HG03159 (cell line): Measurements from ENCODE around the gene ZPLD1.
A peak's percentile ranks its signal among the peaks of the same experiment; 100 is the strongest.

Experiments
- ATAC-seq: cut with Tn5 transposase; IDR thresholded peaks from one replicate; pipeline ENCODE4 v1.9.1; 2021; ENCODE audit warnings: mild to moderate bottlenecking, moderate library complexity; ENCODE audit not compliant: unreplicated experiment

Gene ZPLD1

DNA sequence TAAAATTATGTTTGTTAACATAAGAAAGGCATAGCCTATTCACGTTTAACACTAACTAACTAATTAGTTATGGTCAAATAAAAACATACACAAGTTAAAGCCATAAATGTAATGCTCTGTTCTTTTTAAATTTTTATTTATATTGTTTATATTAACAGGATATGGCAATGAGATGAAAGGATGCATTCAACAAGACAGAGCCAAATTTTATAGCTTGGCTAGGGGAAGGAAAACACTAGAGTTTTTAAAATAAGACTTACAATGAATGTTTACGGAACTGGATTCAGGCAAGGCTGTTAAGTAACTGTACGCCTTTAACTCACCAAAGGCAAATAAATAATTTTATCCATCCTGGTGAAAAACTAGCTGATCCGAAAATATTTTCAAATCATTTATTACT, 86.4 kb downstream of the ZPLD1 start:
- ATAC-seq = no peak

DNA sequence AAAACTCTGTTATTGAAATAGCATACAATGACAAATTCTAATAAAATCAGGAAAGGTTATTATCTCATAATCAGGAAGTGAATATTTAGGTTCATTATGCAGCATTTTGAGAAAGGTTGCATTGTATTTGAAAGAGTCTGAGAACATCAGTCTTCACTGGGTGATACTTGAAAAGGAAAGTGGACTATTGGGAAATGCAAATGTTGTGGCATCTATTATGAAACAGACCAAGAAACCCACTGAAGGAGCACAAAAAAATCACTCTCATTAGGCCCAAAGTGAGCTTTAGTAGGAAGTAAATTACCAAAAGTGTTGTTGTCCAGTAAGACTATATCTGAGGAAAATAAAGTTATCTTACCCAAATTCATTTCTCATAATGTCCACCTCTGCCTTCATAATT, 90.8 kb downstream of the ZPLD1 start:
- ATAC-seq = peak; percentile 82

GRCh38 chr3:102526865-102527264, 92.0 kb downstream of the ZPLD1 start:
- ATAC-seq = no peak

DNA sequence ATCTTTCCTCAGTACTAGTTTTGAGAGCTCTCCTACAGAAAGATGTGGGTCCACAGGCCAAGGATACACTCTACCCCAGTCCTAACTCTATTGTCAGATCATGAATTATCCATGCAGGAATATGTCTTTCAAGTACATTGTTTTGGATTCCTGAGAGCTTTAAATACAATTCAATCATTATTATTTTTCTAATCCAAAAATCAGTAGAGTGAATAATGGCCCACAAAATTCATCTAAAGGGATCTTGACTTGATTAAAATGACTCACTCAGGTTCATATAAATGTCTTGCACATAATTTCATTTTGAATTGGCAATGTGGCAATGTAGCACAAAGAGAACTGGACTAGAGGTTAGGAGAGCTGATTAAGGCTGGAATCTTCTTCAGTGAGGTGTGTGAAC, 93.9 kb downstream of the ZPLD1 start:
- no peak for ATAC-seq
